ENCODE measurements around the gene PTPN4.
"Not testable (repeated sequence)": the region's sequence is repeated elsewhere in the genome, so short reads cannot be mapped to it uniquely, and the experiment has no call there.

Gene PTPN4

DNA sequence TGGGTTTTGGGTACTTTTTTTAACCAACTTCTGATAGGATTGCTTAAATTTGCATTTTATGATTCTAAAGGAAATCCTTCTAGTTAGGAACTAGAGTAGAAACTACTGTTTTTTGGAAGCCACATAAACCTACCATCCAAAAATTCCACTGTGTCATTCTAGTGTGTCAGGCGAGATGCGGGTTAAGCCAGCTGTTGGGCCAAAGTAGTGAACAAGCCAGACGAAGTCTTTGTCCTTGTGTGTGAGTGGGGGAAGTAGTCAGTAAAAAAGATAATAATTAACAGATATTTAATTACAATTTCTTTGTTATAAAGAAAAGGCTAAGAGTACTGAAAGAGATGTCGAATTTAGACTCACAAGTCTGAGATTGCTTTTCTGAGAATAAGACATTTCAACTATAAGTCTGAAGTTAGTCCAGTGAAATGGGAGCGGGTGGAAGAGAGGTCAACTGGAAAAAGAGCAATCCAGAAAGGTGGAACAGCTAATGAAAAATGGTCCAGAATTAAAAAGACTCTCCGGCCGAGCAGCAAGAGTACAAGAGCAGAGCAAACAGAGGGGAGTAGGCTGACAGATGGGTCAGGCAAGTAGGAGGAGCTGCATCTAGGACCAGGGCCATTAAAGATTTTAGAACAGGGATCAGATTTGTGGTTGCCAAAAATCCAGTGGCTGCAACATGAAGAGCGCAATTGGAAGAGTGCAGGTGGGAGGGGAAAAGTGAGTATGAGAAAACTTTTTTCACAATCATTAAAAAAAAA is 254.7 kb downstream of the PTPN4 start:
- no peak for DNase-seq (ENCODE audit: low read depth in 2 of 2)

- DNase-seq (ENCODE audit: low read depth in 2 of 2) = no peak
Measured at GRCh38 chr2:120016800-120017199, 257.1 kb downstream of the PTPN4 start.

GRCh38 chr2:120017201-120017600 is 257.5 kb downstream of the PTPN4 start:
- DNase-seq (ENCODE audit: low read depth in 2 of 2) = no peak

GRCh38 chr2:120018549-120018948 is 258.8 kb downstream of the PTPN4 start:
- DNase-seq (ENCODE audit: low read depth in 2 of 2) = no peak

GRCh38 chr2:120020554-120020953 is 260.8 kb downstream of the PTPN4 start:
- DNase-seq (ENCODE audit: low read depth in 2 of 2) = no peak

DNA sequence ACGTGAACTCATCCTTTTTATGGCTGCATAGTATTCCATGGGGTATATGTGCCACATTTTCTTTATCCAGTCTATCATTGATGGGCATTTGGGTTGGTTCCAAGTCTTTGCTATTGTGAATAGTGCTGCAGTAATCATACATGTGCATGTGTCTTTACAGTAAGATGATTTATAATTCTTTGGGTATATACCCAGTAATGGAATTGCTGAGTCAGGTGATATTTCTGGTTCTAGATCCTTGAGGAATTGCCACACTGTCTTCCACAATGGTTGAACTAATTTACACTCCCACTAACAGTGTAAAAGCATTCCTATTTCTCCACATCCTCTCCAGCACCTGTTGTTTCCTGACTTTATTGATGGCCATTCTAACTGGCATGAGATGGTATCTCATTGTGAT is 262.8 kb downstream of the PTPN4 start:
- DNase-seq (ENCODE audit: low read depth in 2 of 2) = not testable (repeated sequence)

DNA sequence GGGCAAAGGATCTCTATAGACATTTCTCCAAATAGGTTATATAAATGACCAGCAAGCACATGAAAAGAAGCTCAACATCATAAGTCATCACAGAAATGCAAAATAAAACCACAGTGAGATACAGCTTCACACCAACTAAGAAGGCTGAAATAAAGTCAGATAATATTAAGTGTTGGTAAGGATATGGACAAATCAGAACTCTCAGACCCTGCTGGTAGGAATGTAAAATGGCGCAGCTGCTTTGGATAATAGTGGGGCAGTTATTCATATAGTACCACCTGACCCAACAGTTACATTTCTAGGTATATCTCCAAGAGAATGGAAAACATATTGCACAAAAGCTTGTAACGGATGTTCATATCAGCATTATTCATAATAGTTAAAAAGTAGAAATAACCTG is 267.2 kb downstream of the PTPN4 start:
- no peak for DNase-seq (ENCODE audit: low read depth in 2 of 2)

DNA sequence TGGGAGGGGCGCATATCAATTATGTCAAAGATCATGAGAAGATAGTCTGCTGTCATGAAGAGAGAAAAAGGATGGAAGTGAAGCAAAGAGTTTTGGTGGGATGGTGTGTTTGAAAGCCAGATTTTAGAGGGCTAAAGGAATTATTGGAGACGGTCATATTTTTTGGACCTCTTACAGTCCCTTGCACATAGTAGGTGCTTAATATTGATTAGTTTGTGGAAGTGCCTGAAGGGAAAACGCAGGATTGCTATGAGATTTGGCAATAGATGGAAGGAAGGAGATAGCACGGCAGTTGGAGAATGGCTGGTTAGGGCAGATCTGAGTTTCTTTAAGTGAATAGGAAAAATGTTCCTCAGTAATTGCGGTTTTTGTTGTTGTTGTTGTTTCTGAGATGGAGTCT is 269.1 kb downstream of the PTPN4 start:
- no peak for DNase-seq (ENCODE audit: low read depth in 2 of 2)

GRCh38 chr2:120029672-120030640 is 270.2 kb downstream of the PTPN4 start:
- no peak for DNase-seq (ENCODE audit: low read depth in 2 of 2)

DNA sequence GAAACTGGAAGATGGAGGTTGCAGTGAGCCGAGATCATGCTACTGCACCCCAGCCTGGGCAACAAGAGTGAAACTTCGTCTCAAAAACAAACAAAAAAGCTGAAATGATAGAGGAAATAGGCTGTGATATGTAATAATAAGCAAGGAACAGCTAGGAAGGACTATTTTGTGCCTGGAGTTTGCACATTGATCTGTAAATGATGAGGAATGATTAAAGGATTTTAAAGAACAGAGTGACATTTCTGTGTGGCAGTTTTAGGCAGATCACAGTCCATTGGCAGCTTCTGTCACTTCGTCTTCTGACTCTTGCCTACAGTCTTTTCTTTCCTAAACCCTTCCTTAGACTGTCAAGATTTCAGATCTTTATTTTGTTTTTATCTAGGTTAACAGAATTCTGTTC is 272.6 kb downstream of the PTPN4 start:
- no peak for DNase-seq (ENCODE audit: low read depth in 2 of 2)
